DND-41 (cell line): ENCODE measurements around the gene GDI1.

Experiments used
- EZH2 ChIP-seq: IDR thresholded peaks from 3 replicates; pipeline ENCODE4 v1.6.1; 2012; ENCODE audit warnings: borderline replicate concordance, low read depth, mild to moderate bottlenecking, moderate library complexity, low read length, inconsistent platforms; ENCODE audit not compliant: severe bottlenecking
- TF ChIP-seq, protein P1 (sequence below): IDR thresholded peaks from 2 replicates; pipeline ENCODE4 v1.5.1; 2012; ENCODE audit warnings: borderline replicate concordance, low read length, moderate library complexity, mild to moderate bottlenecking; ENCODE audit not compliant: poor library complexity, severe bottlenecking; ENCODE audit errors: extremely low read depth

DNA sequence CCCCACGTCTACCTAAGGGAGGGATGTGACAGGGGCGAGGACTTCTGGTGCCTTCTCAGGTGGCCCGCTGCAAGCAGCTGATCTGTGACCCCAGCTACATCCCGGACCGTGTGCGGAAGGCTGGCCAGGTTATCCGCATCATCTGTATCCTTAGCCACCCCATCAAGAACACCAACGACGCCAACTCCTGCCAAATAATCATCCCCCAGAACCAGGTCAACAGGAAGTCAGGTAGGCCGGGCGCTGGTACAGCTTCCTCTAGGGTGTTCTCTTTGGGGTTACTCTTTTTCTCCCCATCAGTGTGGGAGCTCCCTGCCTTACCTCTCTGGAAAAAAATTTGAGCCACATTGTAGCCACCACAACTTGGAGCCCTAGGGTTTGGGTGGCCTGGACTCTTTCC is 4.6 kb downstream of the GDI1 start:
- no peak for TF ChIP-seq EZH2
- TF ChIP-seq, protein P1, sequence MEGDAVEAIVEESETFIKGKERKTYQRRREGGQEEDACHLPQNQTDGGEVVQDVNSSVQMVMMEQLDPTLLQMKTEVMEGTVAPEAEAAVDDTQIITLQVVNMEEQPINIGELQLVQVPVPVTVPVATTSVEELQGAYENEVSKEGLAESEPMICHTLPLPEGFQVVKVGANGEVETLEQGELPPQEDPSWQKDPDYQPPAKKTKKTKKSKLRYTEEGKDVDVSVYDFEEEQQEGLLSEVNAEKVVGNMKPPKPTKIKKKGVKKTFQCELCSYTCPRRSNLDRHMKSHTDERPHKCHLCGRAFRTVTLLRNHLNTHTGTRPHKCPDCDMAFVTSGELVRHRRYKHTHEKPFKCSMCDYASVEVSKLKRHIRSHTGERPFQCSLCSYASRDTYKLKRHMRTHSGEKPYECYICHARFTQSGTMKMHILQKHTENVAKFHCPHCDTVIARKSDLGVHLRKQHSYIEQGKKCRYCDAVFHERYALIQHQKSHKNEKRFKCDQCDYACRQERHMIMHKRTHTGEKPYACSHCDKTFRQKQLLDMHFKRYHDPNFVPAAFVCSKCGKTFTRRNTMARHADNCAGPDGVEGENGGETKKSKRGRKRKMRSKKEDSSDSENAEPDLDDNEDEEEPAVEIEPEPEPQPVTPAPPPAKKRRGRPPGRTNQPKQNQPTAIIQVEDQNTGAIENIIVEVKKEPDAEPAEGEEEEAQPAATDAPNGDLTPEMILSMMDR: no peak
